NK-92 treated with Interleukin-12 subunit alpha and Interleukin-12 subunit beta, amount 100 ng/mL, for 24 hours (cell line): Measurements from ENCODE around the gene CAMK1D.
"Not testable (repeated sequence)": the region's sequence is repeated elsewhere in the genome, so short reads cannot be mapped to it uniquely, and the experiment has no call there.

Experiments
- DNase-seq: peaks from one replicate; lab custom pipeline; 2025; lab: John Stamatoyannopoulos, UW

The CAMK1D gene

GRCh38 chr10:12431151-12432101 is 82.1 kb downstream of the CAMK1D start:
- no peak for DNase-seq

- DNase-seq: no peak
Observed at GRCh38 chr10:12432402-12433189, 83.2 kb downstream of the CAMK1D start.

GRCh38 chr10:12434277-12434676 is 84.9 kb downstream of the CAMK1D start:
- DNase-seq: no peak

GRCh38 chr10:12434677-12435076 is 85.3 kb downstream of the CAMK1D start:
- not testable (repeated sequence) for DNase-seq

GRCh38 chr10:12435348-12435747 is 86.0 kb downstream of the CAMK1D start:
- no peak for DNase-seq

- no peak for DNase-seq
Observed at GRCh38 chr10:12438919-12439692, 89.8 kb downstream of the CAMK1D start.

GRCh38 chr10:12439767-12440166 is 90.4 kb downstream of the CAMK1D start:
- DNase-seq: not testable (repeated sequence)

- DNase-seq: no peak
Observed at GRCh38 chr10:12443026-12443425, 93.7 kb downstream of the CAMK1D start.

GRCh38 chr10:12444981-12445700 is 95.8 kb downstream of the CAMK1D start:
- no peak for DNase-seq

- DNase-seq: no peak
Observed at GRCh38 chr10:12445701-12446334, 96.5 kb downstream of the CAMK1D start.

GRCh38 chr10:12448340-12448728 is 99.0 kb downstream of the CAMK1D start:
- no peak for DNase-seq

GRCh38 chr10:12448729-12449391 is 99.5 kb downstream of the CAMK1D start:
- DNase-seq: peak; percentile 48

GRCh38 chr10:12455318-12455717 is 106.0 kb downstream of the CAMK1D start:
- DNase-seq: no peak

GRCh38 chr10:12455766-12456165 is 106.4 kb downstream of the CAMK1D start:
- DNase-seq: no peak

- DNase-seq: no peak
Observed at GRCh38 chr10:12459340-12459739, 110.0 kb downstream of the CAMK1D start.

GRCh38 chr10:12459762-12460161 is 110.4 kb downstream of the CAMK1D start:
- no peak for DNase-seq

- DNase-seq: no peak
Observed at GRCh38 chr10:12463459-12463838, 114.1 kb downstream of the CAMK1D start.

- DNase-seq: no peak
Observed at GRCh38 chr10:12465385-12466136, 116.2 kb downstream of the CAMK1D start.

GRCh38 chr10:12466704-12467305 is 117.5 kb downstream of the CAMK1D start:
- no peak for DNase-seq
